CD4-positive, alpha-beta T cell treated with Interleukin-4 for 4 hours (primary cell): ENCODE data around the gene FIBCD1.
"Not testable (repeated sequence)": the region's sequence is repeated elsewhere in the genome, so short reads cannot be mapped to it uniquely, and the experiment has no call there.

ENCODE experiments used
- DNase-seq: peaks from one replicate; pipeline ENCODE4 v3.0.0-alpha.2; 2020

The FIBCD1 gene

GRCh38 chr9:130973686-130974281 is 34.7 kb upstream of the FIBCD1 start:
- no peak for DNase-seq

- DNase-seq = no peak
Observed at GRCh38 chr9:130972957-130973685, 34.1 kb upstream of the FIBCD1 start.

DNA sequence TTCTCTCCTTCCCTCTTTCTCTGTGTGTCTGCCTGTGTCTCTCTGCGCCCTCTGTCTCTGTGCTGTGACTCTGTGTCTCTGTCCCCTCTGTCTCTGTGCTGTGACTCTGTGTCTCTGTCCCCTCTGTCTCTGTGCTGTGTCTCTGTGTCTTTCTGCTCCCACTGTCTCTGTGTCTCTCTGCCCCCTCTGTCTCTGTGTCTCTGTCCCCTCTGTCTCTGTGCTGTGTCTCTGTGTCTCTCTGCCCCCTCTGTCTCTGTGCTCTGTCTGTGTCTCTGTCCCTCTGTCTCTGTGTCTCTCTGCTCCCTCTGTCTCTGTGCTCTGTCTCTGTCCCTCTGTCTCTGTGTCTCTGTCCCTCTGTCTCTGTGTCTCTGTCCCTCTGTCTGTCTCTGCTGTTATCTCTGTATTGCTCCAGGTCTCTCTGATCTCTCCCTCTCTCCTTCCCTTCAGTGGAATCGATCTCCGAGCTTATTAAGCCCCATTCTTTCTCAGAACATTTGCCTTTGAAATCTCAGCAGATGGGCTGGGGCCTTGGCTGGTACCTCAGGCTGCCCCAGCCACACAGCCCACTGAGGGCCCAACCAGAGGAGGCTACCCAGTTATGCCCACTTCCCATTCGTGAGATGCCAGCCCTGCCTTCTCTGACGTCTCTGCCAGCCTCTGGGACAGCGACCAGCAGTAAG is 33.4 kb upstream of the FIBCD1 start:
- no peak for DNase-seq

DNA sequence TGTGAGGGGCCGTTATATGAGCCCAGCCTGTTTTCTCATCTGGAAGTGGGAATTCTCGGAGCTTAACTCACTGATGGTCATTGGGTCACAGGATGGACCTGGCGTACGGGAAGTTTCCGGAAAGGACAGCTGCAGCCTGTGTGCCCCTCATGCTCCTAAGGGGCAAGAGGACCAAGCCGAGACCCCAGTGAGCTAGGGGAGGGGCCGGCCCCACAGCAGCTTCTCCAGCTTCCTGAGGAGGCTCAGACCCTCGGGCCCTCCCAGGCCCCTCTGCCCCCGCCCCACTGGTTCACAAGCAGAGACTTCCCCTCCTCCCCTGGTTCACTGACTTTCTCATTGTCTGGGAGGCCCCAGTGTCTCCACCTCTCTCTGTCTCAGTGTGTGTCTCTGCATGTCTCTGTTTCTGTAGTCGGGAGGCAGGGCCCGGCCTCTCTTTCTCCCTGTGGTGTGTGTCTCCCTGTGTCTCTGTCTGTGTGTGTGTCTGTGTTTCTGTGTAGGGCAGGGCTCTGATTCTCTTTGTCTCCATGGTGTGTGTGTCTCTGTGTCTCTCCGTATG is 32.3 kb upstream of the FIBCD1 start:
- DNase-seq = no peak

DNA sequence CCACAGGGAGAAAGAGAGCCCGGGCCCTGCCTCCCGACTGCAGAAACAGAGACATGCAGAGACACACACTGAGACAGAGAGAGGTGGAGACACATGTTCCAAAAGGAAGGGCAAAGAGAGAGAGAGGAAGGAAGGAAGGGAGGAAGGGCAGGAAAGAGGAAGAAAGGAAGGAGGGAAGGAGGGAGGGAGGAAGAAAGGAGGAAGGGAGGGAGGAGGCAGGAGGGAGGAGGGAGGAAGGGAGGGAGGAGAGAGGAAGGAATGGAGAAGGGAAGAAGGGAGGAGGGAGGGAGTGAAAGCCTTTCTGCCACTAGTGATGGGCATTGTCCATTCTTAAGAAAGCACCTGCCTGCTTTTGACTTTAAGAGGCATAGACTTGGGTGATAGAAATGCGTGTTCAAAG is 31.8 kb upstream of the FIBCD1 start:
- DNase-seq = no peak

DNA sequence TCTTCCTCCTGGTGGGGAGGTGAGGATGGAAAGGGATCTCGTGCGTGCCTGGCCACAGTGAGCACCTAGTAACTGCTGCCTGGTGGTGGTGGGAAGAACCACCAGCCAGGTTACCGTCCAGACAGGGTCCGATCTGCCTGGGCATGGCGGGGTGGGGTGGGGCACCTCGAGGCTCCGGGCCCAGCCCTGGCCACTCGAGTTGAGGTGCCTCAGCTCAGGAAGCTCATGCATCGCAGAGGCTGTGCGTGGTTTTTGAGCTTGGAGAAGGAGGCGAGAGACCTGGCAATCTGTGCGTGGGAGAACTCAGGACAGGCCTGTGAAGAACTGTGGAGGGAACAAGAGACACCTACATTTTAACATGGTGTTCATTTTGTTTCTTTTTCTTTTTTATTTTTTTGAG is 31.0 kb upstream of the FIBCD1 start:
- no peak for DNase-seq

DNA sequence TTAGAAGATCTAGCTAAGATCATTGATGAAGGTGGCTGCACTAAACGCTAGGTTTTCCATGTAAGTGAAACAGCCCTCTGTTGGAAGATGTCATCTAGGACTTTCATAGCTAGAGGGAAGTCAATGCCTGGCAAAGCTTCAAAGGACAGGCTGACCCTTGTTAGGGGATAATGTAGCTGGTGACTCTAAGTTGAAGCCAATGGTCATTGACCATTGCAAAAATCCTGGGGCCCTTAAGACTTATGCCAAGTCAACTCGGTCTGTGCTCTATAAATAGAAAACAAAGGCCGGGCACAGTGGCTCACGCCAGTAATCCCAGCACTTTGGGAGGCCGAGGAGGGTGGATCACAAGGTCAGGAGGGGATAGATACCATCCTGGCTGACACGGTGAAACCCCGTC is 26.6 kb upstream of the FIBCD1 start:
- no peak for DNase-seq

GRCh38 chr9:130963916-130964315 is 24.9 kb upstream of the FIBCD1 start:
- no peak for DNase-seq

DNA sequence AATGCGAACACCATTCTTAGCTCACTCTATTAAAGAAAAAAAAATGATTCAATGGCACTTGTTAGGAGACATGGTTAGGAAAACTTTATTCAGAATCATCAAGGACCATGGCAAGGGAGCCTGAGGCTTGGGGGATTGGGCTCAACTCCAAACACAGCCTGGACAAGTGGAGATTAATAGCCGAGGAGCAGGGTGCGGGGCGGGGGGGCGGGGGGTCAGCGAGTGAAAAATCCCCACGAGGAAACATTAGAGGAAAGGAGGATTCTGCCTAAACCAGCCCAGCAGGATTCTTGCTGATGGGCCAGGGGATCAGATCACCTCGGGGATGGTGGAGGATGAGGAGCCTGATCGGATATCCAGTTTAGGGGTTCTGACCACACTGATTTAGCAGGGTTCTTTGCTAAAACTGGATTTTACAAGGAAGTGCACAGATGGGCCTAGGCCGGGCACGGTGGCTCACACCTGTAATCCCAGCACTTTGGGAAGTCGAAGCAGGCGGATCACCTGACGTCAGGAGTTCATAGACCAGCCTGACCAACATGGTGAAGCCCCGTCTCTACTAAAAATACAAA is 24.4 kb upstream of the FIBCD1 start:
- DNase-seq = no peak

DNA sequence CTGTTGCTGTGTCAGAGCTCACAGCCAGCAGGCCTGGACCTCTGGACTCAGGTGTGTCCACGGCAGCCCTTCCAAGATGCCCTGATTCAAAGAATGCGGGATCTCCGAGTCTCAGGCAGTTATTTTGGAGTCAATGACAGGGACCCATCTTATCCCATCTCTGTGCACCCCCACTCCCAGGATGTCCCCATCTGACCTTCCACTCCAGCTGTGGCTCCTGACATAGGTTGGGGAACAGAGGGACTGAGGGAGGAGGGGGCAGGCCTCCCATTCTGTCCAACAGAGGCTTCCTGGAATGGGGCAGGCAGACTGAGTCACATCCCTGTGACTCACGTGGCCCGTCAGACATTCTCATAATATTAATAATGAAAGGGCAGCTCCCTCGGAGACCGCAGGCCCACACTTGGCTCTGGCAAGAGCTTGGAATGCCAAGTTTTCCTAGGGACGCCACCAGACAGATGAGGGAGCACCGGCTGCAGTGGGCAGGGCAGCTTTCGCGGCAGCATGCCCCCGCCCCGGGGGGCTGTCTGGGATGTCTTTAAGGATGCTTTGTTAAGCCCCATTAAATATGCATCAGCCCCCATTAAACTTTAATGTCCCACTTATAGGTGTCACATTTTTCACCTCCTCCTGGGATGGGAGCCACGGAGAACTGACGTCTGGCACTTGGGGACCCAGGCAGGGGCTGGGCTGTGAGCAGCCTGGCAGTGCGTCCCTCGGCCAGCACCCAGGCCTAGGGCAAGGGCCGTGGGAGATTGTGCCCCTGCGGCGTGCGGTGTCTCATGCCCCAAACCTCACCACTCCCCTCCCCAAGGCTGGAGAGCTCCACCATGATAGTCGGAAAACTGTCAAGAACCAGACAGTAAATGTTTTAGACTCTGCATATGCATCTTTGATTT is 23.6 kb upstream of the FIBCD1 start:
- DNase-seq = no peak

DNA sequence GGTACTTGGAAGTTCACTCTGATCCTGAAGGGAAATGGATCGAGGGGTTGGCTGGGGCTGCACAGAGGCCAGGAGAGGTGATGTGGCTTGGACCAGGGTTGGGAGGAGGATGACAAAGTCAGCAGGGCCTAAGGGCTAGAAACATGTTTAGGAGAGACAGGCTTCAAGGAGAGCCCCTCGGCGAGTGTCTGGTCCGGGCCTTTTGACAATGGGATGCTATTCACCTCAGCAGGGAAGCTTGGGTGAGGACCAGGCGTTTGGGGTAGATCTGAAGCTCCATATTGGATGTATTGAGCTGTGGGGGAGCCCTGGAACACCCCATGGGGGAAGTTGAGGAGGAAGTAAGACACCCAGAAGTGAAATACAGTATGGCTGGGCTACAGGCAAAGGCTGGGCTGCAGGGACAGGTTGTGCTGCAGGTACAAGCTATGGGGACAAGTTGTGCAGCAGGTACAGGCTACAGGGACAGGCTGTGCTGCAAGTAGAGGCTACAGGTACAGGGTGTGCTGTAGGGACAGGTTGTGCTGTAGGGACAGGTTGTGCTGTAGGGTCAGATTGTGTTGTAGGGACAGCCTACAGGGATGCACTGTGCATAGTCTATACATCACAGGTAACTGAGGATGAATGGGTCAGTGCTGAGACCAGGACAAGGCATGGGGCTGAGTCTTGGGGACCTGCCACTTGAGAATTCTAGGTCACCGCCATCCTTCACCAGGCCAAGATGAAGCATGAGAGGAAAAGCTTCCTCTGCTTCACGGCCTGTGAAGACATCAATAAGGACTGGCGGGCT is 22.7 kb upstream of the FIBCD1 start:
- no peak for DNase-seq

GRCh38 chr9:130960522-130961378 is 21.7 kb upstream of the FIBCD1 start:
- DNase-seq = no peak

- DNase-seq = no peak
Observed at GRCh38 chr9:130959809-130960334, 20.8 kb upstream of the FIBCD1 start.

GRCh38 chr9:130958564-130958963 is 19.5 kb upstream of the FIBCD1 start:
- DNase-seq = not testable (repeated sequence)

GRCh38 chr9:130957451-130958203 is 18.6 kb upstream of the FIBCD1 start:
- DNase-seq = no peak

- DNase-seq = no peak
Observed at GRCh38 chr9:130956636-130957450, 17.8 kb upstream of the FIBCD1 start.

DNA sequence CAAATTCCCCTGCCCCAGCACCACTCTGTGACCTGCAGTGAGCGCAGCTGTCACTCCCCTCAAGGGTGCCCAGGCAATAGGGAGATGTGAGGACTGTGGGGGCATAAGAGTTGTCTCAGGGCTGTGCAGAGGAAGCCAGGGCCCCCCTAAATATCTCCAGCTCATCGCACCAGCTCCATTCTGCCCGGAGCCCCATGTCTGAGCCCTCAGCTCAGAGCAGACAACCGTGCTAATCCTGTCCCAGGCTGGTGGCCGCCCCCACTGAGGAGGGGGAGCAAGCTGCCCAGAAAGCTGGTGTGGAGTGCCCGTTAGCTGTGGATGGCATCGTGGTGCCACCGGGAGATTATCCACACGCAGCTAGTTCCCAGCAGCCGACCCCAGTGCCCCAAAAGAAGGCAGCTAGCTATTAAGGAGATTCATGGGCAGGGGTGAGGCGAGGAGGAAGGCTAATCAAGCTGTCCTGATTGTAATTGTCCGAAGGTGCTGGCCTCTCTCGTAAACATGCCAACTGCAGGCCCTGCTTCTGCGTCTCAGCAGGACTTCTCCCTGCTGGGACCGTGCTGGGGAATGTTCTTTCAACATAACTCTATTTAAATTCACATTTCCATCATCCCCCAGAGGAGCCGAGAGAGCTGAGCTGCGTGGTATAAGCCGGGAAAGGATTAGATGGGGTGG is 17.0 kb upstream of the FIBCD1 start:
- no peak for DNase-seq

GRCh38 chr9:130954925-130955324 is 15.9 kb upstream of the FIBCD1 start:
- not testable (repeated sequence) for DNase-seq
